SH-SY5Y (cell line): ENCODE results near the gene HELQ.

Source experiments
- GATA2 ChIP-seq: IDR thresholded peaks from 2 replicates; pipeline ENCODE4 v1.6.1; 2011; ENCODE audit warnings: mild to moderate bottlenecking, low read depth, low read length
- GATA3 ChIP-seq: IDR thresholded peaks from 2 replicates; pipeline ENCODE4 v1.6.1; 2011; ENCODE audit warnings: low read depth, mild to moderate bottlenecking, low read length, moderate library complexity

HELQ gene

DNA sequence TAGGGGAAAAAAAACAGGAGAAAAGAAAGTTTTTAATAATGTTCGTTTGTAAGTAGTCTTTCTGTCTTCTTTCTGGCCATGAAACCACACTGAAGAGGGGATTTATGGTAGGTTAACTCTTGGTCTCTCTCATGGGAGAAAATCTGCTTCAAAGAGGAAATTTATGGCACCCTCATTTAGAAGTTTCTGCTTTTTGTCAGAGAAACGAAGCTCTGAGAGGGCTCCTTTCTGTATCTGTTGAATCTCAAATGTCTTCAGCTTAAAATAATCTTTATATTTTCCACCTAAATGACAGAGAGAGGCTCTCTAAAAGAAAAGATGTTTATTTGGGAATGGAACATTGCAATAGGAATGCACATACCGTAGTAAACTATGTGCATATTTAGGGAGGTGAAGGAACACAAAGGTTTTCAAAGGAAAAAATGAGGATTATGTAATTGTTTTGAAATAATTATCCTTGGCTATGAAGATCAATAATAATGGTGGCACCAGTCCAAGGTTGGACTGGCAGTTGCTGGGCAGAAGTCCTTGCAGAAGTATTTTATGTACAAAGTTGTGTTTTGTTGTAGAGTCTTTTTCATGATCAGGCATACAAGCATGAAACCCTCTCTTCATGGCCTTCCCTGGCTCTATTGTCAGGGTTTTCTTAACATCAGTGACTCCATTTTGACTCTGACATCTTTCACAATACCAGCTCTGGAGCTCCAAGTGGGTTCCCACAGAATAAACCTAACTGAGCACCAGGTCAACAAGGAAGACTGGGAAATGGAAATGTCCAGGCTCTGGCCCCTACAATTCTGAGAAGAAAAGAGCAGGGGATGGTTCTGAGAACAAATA lies 67.9 kb downstream of the HELQ start:
- TF ChIP-seq GATA3: no peak
- no peak for TF ChIP-seq GATA2

DNA sequence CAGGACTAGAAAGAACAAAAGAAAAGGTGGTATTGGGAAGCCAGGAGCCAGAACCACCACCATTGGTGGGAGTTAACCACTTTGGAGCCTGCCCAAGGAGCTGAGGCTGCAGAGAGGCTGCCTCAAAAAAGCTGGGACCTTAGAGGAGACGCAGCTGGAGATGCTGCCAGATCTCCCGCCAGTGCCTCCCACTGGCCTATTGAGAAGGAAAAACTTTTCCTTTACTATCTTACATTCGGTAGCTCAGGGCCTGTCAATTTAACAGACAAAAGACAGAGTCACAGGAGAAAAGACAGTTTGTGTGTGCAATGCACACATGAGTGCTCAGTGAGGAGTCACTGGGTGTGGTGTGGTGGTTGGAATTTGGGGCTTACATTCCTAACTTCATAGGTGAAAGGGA lies 68.6 kb downstream of the HELQ start:
- no peak for TF ChIP-seq GATA2
- TF ChIP-seq GATA3: no peak

DNA sequence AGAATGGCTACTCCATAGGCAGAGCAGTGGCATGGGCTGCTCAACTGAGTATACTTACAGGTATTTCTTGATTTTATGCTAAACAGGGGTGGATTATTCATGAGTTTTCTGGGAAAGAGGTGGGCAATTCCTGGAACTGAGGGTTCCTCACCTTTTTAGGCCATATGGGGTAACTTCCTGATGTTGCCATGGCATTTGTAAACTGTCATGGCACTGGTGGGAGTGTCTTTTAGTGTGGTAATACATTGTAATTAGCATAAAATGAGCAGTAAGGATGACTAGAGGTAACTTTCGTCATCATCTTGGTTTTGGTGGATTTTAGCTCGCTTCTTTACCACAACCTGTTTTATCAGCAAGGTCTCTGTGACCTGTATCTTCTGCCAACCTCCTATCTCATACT lies 72.8 kb downstream of the HELQ start:
- no peak for TF ChIP-seq GATA2
- TF ChIP-seq GATA3: no peak

DNA sequence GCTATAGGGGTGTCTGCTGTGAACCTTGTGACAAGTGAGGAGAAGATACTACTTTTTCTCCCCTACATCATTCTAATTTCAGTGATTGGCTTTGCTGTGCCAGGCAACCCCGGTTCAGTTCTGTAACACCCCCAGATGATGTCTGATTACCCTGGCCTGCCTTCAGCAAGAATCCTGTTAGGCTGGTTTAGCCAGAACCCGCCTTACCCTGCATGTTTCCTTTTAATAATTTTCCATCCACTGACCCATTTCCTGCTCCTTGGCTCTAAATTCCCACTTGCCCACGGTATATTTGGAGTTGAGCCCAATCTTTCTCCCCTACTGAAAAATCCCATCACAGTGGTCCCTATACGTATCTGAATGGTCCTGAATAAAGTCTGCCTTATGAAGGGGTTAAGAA lies 74.5 kb downstream of the HELQ start:
- no peak for TF ChIP-seq GATA2
- TF ChIP-seq GATA3: no peak

DNA sequence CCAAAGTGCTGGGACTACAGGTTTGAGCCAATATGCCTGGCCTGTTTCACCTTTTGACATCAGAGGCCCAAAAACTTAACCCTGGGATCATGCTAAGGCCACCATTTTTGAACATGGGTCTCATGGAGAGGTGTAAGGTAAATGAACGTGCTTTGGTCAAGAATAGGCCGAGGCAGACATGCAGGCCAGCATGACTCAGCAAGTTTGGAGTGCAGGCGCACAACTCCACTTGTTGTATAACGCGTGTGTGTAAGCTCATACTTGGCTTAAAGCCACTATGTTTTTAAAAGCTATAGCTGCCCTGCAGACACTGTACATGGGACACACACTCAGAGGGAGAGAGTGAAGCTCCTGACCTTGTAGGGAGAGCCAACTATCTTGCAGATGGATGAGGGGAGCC lies 77.2 kb downstream of the HELQ start:
- no peak for TF ChIP-seq GATA3
- no peak for TF ChIP-seq GATA2

DNA sequence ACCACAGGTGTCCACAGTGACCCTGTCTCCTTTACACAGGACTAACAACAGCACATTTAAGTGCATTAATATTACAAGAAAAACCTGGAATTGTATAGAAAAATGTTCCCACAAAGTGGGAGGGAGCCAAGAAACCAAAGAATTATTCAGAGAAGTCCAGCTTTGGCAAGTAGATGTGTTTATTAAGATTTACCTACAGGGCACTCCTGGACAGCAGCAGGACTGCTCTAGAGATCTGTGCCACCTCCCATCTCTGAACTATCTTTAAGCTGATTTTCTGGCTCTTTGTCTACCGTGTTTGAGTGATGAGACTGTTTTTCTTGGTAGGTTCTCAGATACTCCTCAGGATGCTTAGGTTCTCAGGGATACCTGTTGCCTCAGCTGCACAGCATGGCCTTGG lies 82.7 kb downstream of the HELQ start:
- TF ChIP-seq GATA3: no peak
- no peak for TF ChIP-seq GATA2

DNA sequence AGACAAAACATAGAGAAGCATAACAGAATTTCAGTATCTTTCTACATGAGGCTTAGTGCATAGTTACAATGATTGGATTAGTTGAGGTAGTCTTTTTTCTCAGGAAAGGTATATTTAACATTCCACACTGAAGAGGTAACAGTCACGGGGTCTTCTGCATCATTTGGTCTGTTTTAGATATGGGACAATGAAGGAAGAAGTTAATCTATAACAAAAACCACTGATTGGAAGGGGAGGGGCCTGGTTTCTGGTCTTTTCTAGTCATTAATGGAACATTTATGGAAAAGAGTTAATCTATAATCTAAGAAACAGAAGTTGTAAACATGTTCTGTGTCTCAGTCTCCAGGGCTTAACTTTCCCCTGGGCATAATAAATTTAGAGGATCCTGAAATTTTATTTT lies 83.7 kb downstream of the HELQ start:
- TF ChIP-seq GATA3 (no peak), GATA2 (no peak)

DNA sequence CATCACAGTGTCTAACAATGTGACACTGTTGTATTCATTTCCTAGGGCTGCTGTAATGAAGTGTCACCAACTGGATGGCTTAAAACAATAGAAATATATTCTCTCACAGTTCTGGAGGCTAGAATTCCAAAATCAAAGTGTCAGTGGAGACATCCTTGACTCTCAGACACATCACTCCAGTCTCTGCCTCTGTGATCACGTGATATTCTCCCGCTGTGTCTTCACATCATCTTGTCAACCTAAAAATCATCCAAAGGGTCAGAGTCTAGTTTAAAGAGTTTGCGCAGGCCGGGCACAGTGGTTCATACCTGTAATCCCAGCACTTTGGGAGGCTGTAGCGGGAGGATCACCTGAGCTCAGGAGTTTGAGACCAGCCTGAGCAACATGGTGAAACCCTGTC lies 84.4 kb downstream of the HELQ start:
- TF ChIP-seq GATA2 (no peak), GATA3 (no peak)

DNA sequence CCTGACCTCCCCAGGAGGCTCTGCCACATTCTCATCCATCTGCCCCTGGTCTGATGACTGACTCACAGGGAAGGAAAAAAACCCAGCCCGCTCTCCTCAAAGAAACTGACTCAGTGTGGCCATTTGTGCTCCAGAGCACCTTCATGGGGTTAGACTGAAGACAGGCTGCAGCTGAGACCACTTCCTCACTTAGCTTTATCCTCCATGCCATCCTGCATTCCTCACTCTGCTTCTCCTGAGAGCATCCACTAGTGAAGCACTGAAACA lies 85.0 kb downstream of the HELQ start:
- TF ChIP-seq GATA3 (no peak), GATA2 (no peak)

DNA sequence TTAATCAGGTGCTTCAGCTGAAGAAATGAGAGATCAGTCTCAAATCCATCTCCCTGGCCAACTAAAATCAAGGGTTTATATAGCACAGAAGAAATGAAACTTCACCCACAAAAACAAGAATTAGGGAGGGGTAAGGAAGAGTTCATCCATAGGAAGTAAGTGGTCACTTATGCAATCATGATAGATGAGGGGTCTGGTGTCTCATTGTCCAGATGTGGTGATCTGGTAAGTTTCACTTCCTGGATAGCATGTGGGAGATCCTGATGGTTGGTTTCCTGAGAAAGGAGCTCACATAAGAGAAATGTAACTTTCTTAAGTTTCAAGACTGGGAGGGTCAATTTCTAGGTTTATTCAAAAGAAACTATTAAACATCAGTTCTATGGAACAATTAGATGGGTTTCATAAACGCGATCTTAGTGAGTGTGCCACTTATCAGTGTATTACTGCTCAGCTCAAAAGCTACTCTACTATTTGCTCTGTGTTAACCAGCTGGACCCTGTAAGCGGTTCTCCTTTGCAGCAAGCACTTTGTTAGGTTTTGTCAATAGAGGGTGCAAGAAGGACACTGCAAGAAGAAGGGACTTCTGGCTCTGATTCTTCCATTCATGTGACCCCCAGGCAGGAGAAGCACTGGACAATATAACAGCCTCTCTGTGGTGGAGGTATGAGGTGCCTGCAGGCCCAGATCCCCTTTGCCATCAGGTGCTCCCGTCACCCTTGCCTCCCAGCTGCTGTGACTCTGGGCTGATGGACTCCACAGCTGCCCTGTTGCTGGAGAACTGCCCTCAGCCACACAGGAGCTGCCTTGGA lies 85.6 kb downstream of the HELQ start:
- TF ChIP-seq GATA2 (no peak), GATA3 (no peak)

DNA sequence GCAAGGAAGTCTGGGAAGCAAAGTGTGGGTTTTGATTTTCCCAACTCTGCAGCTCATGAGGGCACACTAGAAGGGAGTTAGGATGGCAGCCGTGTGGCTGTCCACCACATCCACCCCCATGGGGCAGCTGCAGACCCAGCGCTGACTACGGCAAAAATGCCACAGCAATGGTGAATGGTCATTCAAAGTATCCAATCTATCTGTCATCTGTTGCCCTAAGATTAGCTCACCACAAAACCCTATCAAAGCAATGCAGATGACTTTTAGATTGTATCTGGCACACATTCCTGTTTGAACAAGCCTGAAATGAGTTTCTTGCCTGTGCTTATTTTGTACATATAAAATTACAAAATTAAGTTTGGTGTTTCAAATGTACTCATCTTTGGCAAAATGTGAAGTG lies 91.3 kb downstream of the HELQ start:
- TF ChIP-seq GATA3 (no peak), GATA2 (no peak)

DNA sequence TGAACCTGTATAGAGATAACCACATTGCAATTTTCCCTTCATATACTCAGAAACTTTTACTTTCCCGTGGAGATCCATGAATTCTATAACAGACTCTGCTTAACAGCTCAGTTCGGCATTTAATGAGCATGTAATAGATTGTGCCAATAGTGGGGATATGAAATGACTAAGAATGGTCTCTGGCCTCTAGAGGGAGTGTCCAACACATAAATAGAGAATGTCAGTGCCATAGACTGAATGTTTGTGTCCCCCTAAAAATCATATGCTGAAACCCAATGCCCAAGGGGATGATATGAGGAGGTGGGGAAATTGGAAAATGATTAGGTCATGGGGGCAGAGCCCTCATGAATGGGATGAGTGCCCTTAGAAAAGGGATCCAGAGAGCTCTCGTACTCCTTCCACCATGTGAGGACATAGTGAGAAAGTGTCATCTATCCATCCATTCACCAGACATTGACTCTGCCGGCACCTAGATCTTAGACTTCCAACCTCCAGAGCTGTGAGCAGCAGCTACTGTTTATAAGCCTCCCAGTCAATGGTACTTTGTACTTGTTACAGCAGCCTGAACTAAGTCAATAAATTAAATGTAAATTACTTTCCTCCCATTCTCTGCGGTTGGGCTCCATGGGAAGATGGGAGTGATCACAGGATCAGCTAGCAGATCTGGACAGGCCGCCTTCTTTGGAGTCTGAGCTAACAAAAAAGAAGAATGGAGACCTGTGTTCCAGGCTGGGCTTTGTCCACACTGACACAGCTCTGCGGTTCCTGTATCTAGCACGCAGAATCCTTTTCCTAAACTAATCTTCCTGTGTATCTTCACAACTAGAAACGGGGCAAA lies 92.9 kb downstream of the HELQ start:
- no peak for TF ChIP-seq GATA2
- TF ChIP-seq GATA3: no peak

DNA sequence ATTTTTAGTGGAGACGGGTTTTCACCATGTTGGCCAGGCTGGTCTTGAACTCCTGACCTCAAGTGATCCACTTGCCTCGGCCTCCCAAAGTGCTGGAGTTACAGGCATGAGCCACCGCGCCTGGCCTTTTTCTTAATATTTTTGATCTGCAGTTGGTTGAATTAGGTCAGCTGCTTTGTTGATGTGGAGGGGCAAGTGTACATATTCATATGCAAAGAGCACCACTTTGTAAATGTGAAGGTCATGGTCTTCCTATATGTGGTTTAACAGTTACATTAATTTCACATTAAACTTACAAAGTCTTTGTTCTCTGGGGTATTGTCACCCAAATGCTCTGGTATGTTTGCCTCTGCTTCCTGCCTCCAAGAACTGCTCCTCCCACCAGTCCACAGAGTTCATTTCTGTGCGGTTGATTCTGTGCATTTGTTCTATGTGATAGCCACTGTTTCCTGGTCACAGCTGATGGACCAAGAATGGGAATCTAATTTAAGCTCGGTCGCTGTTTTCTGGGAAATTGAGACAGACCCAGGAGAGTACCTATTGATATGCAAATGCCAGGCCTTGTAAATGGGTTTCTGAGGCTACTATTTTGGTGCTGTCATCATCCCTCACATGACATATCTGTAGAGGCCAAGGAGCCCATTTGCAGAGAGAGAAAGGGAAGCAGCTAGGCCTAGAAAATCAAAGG lies 94.1 kb downstream of the HELQ start:
- TF ChIP-seq GATA2: no peak
- no peak for TF ChIP-seq GATA3

DNA sequence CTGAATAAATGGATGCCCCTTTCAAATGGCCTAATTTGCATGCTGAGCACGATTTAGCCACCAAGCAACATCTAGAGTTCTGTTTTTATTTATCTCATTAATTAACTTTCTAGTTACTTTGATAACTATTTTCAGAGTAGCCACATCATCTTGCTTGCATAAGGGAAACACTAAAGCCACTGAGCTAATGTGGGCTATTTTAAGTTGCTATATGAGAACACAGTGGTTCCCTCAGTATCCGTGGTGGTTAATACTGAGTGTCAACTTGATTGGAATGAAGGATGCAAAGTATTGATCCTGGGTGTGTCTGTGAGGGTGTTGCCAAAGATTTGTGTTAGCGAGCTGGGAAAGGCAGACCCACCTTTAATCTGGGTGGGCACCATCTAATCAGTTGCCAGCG lies 95.6 kb downstream of the HELQ start:
- TF ChIP-seq GATA3 (no peak), GATA2 (no peak)
